KG1 (cell line): ENCODE results near the gene ZBP1.

Source experiments
- DNase-seq: peaks from one replicate; lab custom pipeline; 2025; lab: John Stamatoyannopoulos, UW

ZBP1 gene

GRCh38 chr20:57571782-57572416 lies 48.3 kb downstream of the ZBP1 start:
- DNase-seq, result no peak

GRCh38 chr20:57570920-57571319 lies 49.3 kb downstream of the ZBP1 start:
- DNase-seq, result no peak

GRCh38 chr20:57570145-57570850 lies 49.9 kb downstream of the ZBP1 start:
- DNase-seq, result no peak

- no peak for DNase-seq
These were observed 51.3 kb downstream of the ZBP1 start for GRCh38 chr20:57568960-57569359.

GRCh38 chr20:57568088-57568896 lies 51.9 kb downstream of the ZBP1 start:
- DNase-seq, result no peak

GRCh38 chr20:57567471-57568079 lies 52.7 kb downstream of the ZBP1 start:
- no peak for DNase-seq

GRCh38 chr20:57566803-57567459 lies 53.3 kb downstream of the ZBP1 start:
- no peak for DNase-seq

- no peak for DNase-seq
These were observed 53.8 kb downstream of the ZBP1 start for GRCh38 chr20:57566399-57566798.

- no peak for DNase-seq
These were observed 55.1 kb downstream of the ZBP1 start for GRCh38 chr20:57564951-57565642.

- DNase-seq, result no peak
These were observed 55.9 kb downstream of the ZBP1 start for GRCh38 chr20:57564180-57564802.

GRCh38 chr20:57563522-57563921 lies 56.7 kb downstream of the ZBP1 start:
- DNase-seq, result no peak

GRCh38 chr20:57562541-57563465 lies 57.4 kb downstream of the ZBP1 start:
- no peak for DNase-seq

- DNase-seq, result no peak
These were observed 58.6 kb downstream of the ZBP1 start for GRCh38 chr20:57561356-57562279.

- no peak for DNase-seq
These were observed 59.5 kb downstream of the ZBP1 start, which contains the start of gene PCK1 for GRCh38 chr20:57560554-57561355. Gene PCK1 (plus strand): TSS chr20:57561110. CDS start chr20:57561412, 302 bp downstream.

- no peak for DNase-seq
These were observed 60.3 kb downstream of the ZBP1 start for GRCh38 chr20:57559658-57560553.

GRCh38 chr20:57559289-57559634 lies 61.0 kb downstream of the ZBP1 start:
- DNase-seq, result no peak
